OCI-LY1 (cell line): Measurements from ENCODE around the gene NDUFB1.

Source experiments
- H2AFZ ChIP-seq: fragments of 200-600 bp; sonication (generic), shearing (Covaris generic); 2 replicates; pipeline ENCODE4 v1.6.0; 2014; ENCODE audit warnings: antibody characterized with exemption, mild to moderate bottlenecking, low read length
- H3F3A ChIP-seq: fragments of 200-600 bp; sonication (generic), shearing (Covaris generic); 2 replicates; pipeline ENCODE4 v1.6.0; 2014; ENCODE audit warnings: mild to moderate bottlenecking, antibody characterized with exemption, low read length, moderate library complexity; ENCODE audit not compliant: insufficient read depth
- H3K27ac ChIP-seq: fragments of 200-600 bp; sonication (generic); 2 replicates; pipeline ENCODE4 v1.5.1; 2014; ENCODE audit warnings: low read length, mixed run types, mild to moderate bottlenecking, low read depth; ENCODE audit not compliant: poor library complexity, severe bottlenecking
- H3K27me3 ChIP-seq: fragments of 200-600 bp; sonication (generic); 2 replicates; pipeline ENCODE4 v1.6.0; 2014; ENCODE audit warnings: antibody characterized with exemption, mild to moderate bottlenecking, low read length, moderate library complexity; ENCODE audit not compliant: insufficient read depth
- H3K36me3 ChIP-seq: fragments of 200-600 bp; sonication (generic); 2 replicates; pipeline ENCODE4 v1.6.1; 2014; ENCODE audit warnings: mild to moderate bottlenecking, antibody characterized with exemption, low read length, moderate library complexity, mixed read lengths; ENCODE audit not compliant: insufficient read depth
- H3K4me1 ChIP-seq: fragments of 200-600 bp; sonication (generic); 2 replicates; pipeline ENCODE4 v1.5.1; 2014; ENCODE audit warnings: mild to moderate bottlenecking, low read length, moderate library complexity; ENCODE audit not compliant: insufficient read depth, severe bottlenecking
- H3K4me2 ChIP-seq: fragments of 200-600 bp; sonication (generic), shearing (Covaris generic); 2 replicates; pipeline ENCODE4 v1.6.1; 2014; ENCODE audit warnings: low read length
- H3K4me3 ChIP-seq: fragments of 200-600 bp; sonication (generic); 2 replicates; pipeline ENCODE4 v1.5.1; 2014; ENCODE audit warnings: low read length, low read depth, mild to moderate bottlenecking, mixed read lengths; ENCODE audit not compliant: poor library complexity, severe bottlenecking
- H3K79me2 ChIP-seq: fragments of 200-600 bp; shearing (Covaris generic); 2 replicates; pipeline ENCODE4 v1.6.1; 2016; ENCODE audit warnings: mixed run types, low read length, mixed read lengths; ENCODE audit not compliant: insufficient read depth
- H3K9ac ChIP-seq: fragments of 200-600 bp; sonication (generic), shearing (Covaris generic); 2 replicates; pipeline ENCODE4 v1.6.1; 2014; ENCODE audit warnings: mild to moderate bottlenecking, low read length, mixed read lengths
- H3K9me2 ChIP-seq: fragments of 200-600 bp; sonication (generic), shearing (Covaris generic); 2 replicates; pipeline ENCODE4 v1.6.1; 2014; ENCODE audit warnings: low read depth, mild to moderate bottlenecking, low read length, mixed read lengths
- H3K9me3 ChIP-seq: fragments of 200-600 bp; shearing (Covaris generic); 2 replicates; pipeline ENCODE4 v1.6.1; 2014; ENCODE audit warnings: low read length, mixed read lengths
- H4K20me1 ChIP-seq: fragments of 200-600 bp; sonication (generic), shearing (Covaris generic); 2 replicates; pipeline ENCODE4 v1.6.0; 2016; ENCODE audit warnings: mild to moderate bottlenecking, low read length; ENCODE audit not compliant: insufficient read depth
- CTCF ChIP-seq: fragments of 200-600 bp; sonication (generic), shearing (Covaris generic); IDR thresholded peaks from 2 replicates; pipeline ENCODE4 v1.5.1; 2017; ENCODE audit warnings: mild to moderate bottlenecking, antibody characterized with exemption, low read length, moderate library complexity, mixed read lengths
- EZH2 ChIP-seq: fragments of 200-600 bp; sonication (generic), shearing (Covaris generic); IDR thresholded peaks from 2 replicates; pipeline ENCODE4 v1.8.0; 2017; ENCODE audit warnings: borderline replicate concordance, mixed run types, mild to moderate bottlenecking, antibody characterized with exemption, low read length, moderate library complexity, mixed read lengths

The NDUFB1 gene

GRCh38 chr14:92106143-92106926, 15.2 kb downstream of the NDUFB1 start, which contains the start of gene ATXN3:
Gene ATXN3 (minus strand): TSS chr14:92106582. CDS start chr14:92106552, 30 bp downstream.
- peak within 1 kb of the TSS; percentile 88 for H3K27ac ChIP-seq
- no peaks in the 10 kb centered on the region for H3K9me3 ChIP-seq

GRCh38 chr14:92105893-92106142, 15.7 kb downstream of the NDUFB1 start:
- no peaks in the 10 kb centered on the region for H3K9me3 ChIP-seq
- no peaks in the 10 kb centered on the region for H3K9me2 ChIP-seq
- peaks cover 54% of the 10 kb centered on the region for H3K4me1 ChIP-seq
- H3K79me2 ChIP-seq = peaks cover 30% of the 10 kb centered on the region
- no peaks in the 10 kb centered on the region for H3K36me3 ChIP-seq
- H3K9ac ChIP-seq = peak overlapping the region; percentile 87
- H3F3A ChIP-seq = no peaks in the 10 kb centered on the region
- peak overlapping the region; percentile 87 for H3K4me3 ChIP-seq
- H3K4me2 ChIP-seq = peak overlapping the region; percentile 83
- TF ChIP-seq EZH2 (no peak), CTCF (no peak)
- H2AFZ ChIP-seq = no peak overlapping the region
- no peaks in the 10 kb centered on the region for H4K20me1 ChIP-seq
- H3K27ac ChIP-seq = peak overlapping the region; percentile 4
- no peaks in the 10 kb centered on the region for H3K27me3 ChIP-seq

More at GRCh38 chr14:92106143-92106926, 15.2 kb downstream of the NDUFB1 start, which contains the start of gene ATXN3:
- TF ChIP-seq EZH2 (no peak), CTCF (peak; percentile 68)
- Histone ChIP-seq H3F3A (no peaks in the 10 kb centered on the region), H3K27me3 (no peaks in the 10 kb centered on the region), H4K20me1 (no peaks in the 10 kb centered on the region), H3K36me3 (no peaks in the 10 kb centered on the region), H3K4me2 (peak within 1 kb of the TSS; percentile 83), H3K9ac (peak within 1 kb of the TSS; percentile 87), H3K9me2 (no peaks in the 10 kb centered on the region), H3K4me3 (peak within 1 kb of the TSS; percentile 87), H3K79me2 (peaks cover 29% of the 10 kb centered on the region), H2AFZ (peak within 1 kb of the TSS; percentile 83), H3K4me1 (peaks cover 54% of the 10 kb centered on the region)

- peaks cover 35% of the 10 kb centered on the region for H3K79me2 ChIP-seq
- H3K9me2 ChIP-seq = no peaks in the 10 kb centered on the region
- no peaks in the 10 kb centered on the region for H3K36me3 ChIP-seq
- TF ChIP-seq EZH2 (no peak), CTCF (no peak)
- no peaks in the 10 kb centered on the region for H4K20me1 ChIP-seq
- no peak overlapping the region for H2AFZ ChIP-seq
- no peaks in the 10 kb centered on the region for H3K9me3 ChIP-seq
- peak overlapping the region; percentile 4 for H3K27ac ChIP-seq
- peaks cover 54% of the 10 kb centered on the region for H3K4me1 ChIP-seq
- H3F3A ChIP-seq = no peaks in the 10 kb centered on the region
- peak overlapping the region; percentile 83 for H3K4me2 ChIP-seq
- H3K4me3 ChIP-seq = peak overlapping the region; percentile 87
- H3K9ac ChIP-seq = peak overlapping the region; percentile 87
- no peaks in the 10 kb centered on the region for H3K27me3 ChIP-seq
Measured at GRCh38 chr14:92105073-92105892, 16.2 kb downstream of the NDUFB1 start.
